Activated T-cell treated with anti-CD3 and anti-CD28 coated beads for 1 hour (primary cell): ENCODE data around the gene KLK2.

Source experiments
- DNase-seq: peaks from one replicate; pipeline ENCODE4 v3.0.0-alpha.2; 2020; ENCODE audit warnings: low read depth

KLK2 gene

GRCh38 chr19:50924586-50924985, 51.3 kb downstream of the KLK2 start:
- no peak for DNase-seq

DNA sequence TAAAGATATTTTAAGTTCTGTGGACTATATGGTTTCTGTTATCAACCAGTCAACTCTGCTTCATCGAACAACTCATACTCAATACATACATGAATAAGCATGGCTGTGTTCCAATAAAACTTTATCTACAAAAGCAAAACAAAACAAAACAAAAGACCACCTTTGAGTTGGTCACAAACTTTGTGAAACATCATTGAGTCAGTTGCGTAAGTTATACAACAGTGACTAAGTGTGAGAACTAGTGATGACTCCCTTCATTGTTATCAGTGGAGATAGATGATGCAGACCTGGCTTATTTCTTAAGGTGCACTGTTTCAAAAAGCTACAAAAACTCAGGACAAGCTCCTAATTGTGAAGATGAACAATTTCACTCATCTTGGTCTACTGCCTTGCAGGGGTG, 52.5 kb downstream of the KLK2 start:
- no peak for DNase-seq

- DNase-seq, result no peak
Measured at GRCh38 chr19:50926144-50926543, 52.9 kb downstream of the KLK2 start.

- DNase-seq, result no peak
Measured at GRCh38 chr19:50928831-50929230, 55.6 kb downstream of the KLK2 start.
